ENCODE measurements around the gene SSTR5. TPM values are rescaled to one million over a fixed set of nuclear protein-coding genes. Genes with fewer than 3 reads are reported as not detected.

Gene SSTR5
- total and polyA plus RNA-seq, 2 of the 4 experiments (the other 2 are of a cell fraction): not detected

- Histone ChIP-seq H3K36me3 (ENCODE audit: control insufficient read depth, insufficient read depth, low read length) (no peaks in the 10 kb centered on the region), H3K4me3 (ENCODE audit: insufficient read depth, low read depth, low read length) (no peak overlapping the region), H4K5ac (ENCODE audit: low read depth, low read length) (no peak overlapping the region), H3K18ac (ENCODE audit: low read depth, low read length) (no peak overlapping the region), H3K27ac (ENCODE audit: insufficient read depth, low read length) (no peak overlapping the region), H4K20me1 (ENCODE audit: insufficient read depth, low read length) (no peaks in the 10 kb centered on the region), H2BK120ac (ENCODE audit: low read depth, low read length) (no peak overlapping the region), H2AK5ac (ENCODE audit: low read depth, low read length) (no peak overlapping the region), H3K14ac (replicated peaks; ENCODE audit: low read depth, low read length) (no peak overlapping the region), H3K79me1 (ENCODE audit: low read depth in 1 of 2, low read length in 2 of 2) (no peaks in the 10 kb centered on the region), H3K9ac (ENCODE audit: low read depth, low read length) (no peak overlapping the region), H3K27me3 (ENCODE audit: control insufficient read depth, insufficient read depth, low read length) (peaks cover 16% of the 10 kb centered on the region; the same call in 1 of the 2 replicates), H3K9me1 (ENCODE audit: insufficient read depth, low read length) (no peaks in the 10 kb centered on the region), H2AK9ac (replicated peaks; ENCODE audit: low read depth, low read length, poor library complexity) (no peak overlapping the region), H2BK15ac (ENCODE audit: low read depth, low read length) (no peak overlapping the region), H4K8ac (ENCODE audit: low read depth in 2 of 2, low read length in 2 of 2) (no peak overlapping the region), H3K56ac (ENCODE audit: extremely low read depth, insufficient read depth, low read length) (no peak overlapping the region), H3K23ac (ENCODE audit: low read depth, low read length) (no peak overlapping the region), H4K91ac (ENCODE audit: insufficient read depth, low read depth, low read length) (no peak overlapping the region), H2BK20ac (ENCODE audit: low read depth, low read length) (no peak overlapping the region), H3K4me2 (ENCODE audit: low read depth, low read length) (no peak overlapping the region), H3K4ac (ENCODE audit: low read depth, low read length) (no peak overlapping the region), H3K4me1 (ENCODE audit: control insufficient read depth, insufficient read depth, low read length) (no peaks in the 10 kb centered on the region), H2AFZ (replicated peaks; ENCODE audit: low read length, poor library complexity) (no peak overlapping the region), H3K9me3 (ENCODE audit: control insufficient read depth, insufficient read depth, low read length) (no peaks in the 10 kb centered on the region), H2BK5ac (ENCODE audit: low read depth, low read length, poor library complexity, severe bottlenecking) (no peak overlapping the region)
- intact Hi-C loops (cut with micrococcal nuclease): no loop called here
- ATAC-seq (ENCODE audit: low read depth): no peak
- POLR2A ChIA-PET (ENCODE audit: unreplicated experiment): no interaction called here
- BruUV-seq (replicated peaks): no TSS peak
- dilution Hi-C loops (cut with HindIII; ENCODE audit: low sequenced_read_pairs, unreplicated experiment): no loop called here
- TF ChIP-seq FOS (IDR thresholded peaks at IDR 0.05; ENCODE audit: low read depth, low read length): no peak
- TF ChIP-seq RFX5 (IDR thresholded peaks at IDR 0.05; ENCODE audit: low read depth, low read length): no peak
- no peak for TF ChIP-seq SMC3 (IDR thresholded peaks at IDR 0.05; ENCODE audit: low read depth, low read length)
- no peak for TF ChIP-seq MAFK (IDR thresholded peaks at IDR 0.05; ENCODE audit: low read depth, low read length)
- TF ChIP-seq RCOR1 (IDR thresholded peaks at IDR 0.05; ENCODE audit: insufficient replicate concordance, low read length): no peak
- no peak for TF ChIP-seq MAZ (IDR thresholded peaks at IDR 0.05; ENCODE audit: borderline replicate concordance, low read depth, low read length)
- TF ChIP-seq BHLHE40 (IDR thresholded peaks at IDR 0.05; ENCODE audit: low read depth, low read length): no peak
- TF ChIP-seq ELK1 (IDR thresholded peaks at IDR 0.05; ENCODE audit: borderline replicate concordance, low read depth, low read length): no peak
- TF ChIP-seq POLR2A (IDR thresholded peaks at IDR 0.05; ENCODE audit: low read depth, low read length): no peak
- TF ChIP-seq RAD21 (IDR thresholded peaks at IDR 0.05; ENCODE audit: low read length): no peak
- in situ Hi-C loops (cut with MboI; ENCODE audit: low sequenced_read_pairs): loop anchor here (5.0 to 25.0 kb wide), 2 partner anchors 239 to 339 kb away; partner anchors contain the start of genes ANTKMT, FBXL16 and METRN
- WGBS, 2 experiments (ENCODE audit: extremely low coverage in 2 of 2, insufficient read length in 1 of 2): 91% methylated on average over 3 of the region's 17 CpGs; no CpG with 5 or more reads in 1 of the 2 experiments
- no peak for DNase-seq
- CTCF ChIA-PET: no interaction called here
These were observed 21.1 kb upstream of the SSTR5 start for GRCh38 chr16:1051446-1051845.

Measured in IMR-90 (cell line).